ENCODE results near the gene ATP8A2. TPM values are rescaled to one million over a fixed set of nuclear protein-coding genes. Genes with fewer than 3 reads are reported as not detected.

ATP8A2 gene
- total RNA-seq, 2 donors from 2014 or later: 0.67 to 0.74 TPM

DNA sequence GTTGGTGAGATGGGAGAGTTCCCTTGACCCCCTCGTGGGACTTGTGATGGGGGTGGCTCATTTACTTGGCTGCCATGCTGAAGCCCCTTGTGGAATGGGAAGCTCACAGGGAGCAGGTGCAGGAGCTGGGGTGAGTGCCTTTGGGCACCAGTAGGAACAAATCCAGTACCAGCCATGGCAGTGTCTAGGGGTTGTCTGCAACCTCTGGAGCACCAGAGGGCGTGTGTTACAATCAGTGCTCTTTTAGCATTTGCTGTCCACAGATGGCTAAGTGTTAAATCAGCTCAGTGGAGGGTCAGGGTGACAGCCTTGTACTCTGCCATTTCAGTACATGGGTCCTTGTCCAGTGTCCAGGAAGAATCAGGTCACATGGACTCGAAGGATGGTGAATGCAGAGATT, 75.6 kb downstream of the ATP8A2 start:
- Mint-ChIP-seq H3K9me3 (no peaks in the 10 kb centered on the region), H3K27me3 (ENCODE audit: low read depth) (peaks cover 37% of the 10 kb centered on the region), H3K4me1 (ENCODE audit: low read depth) (no peaks in the 10 kb centered on the region), H3K36me3 (ENCODE audit: insufficient read depth in 2 of 2) (no peaks in the 10 kb centered on the region), H3K4me3 (no peak overlapping the region), H3K27ac (no peak overlapping the region)
- DNase-seq (no peak), ATAC-seq (replicated peaks in 1 of 2) (no peak)

DNA sequence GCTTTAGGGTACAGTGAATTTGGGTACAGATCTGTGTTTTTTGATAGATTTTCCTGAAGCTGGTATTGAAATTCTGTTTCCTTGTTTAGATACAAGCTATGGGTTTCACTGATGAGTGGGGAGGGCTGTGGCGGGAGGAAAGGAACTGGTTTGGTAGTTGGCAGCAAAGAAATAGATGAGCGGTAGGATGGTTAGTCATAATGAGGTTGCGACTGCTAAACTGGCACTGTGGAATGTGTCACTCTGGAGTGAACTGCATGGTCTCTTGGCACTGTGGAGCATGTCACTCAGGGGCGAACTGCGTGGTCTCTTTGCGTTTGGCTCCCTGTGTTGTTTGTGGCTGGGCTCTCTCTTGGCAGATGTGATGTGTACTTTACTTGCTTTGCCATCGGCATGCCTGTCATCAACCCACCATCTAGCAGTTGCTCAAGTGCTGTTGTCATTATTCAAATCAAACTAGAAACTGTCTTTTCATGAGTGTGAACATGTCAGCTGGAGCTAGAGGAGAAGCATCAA, 82.1 kb downstream of the ATP8A2 start:
- H3K4me3 Mint-ChIP-seq: no peak overlapping the region
- H3K27me3 Mint-ChIP-seq (ENCODE audit: low read depth): peaks cover 29% of the 10 kb centered on the region
- ATAC-seq (replicated peaks in 1 of 2) (no peak), DNase-seq (no peak)
- H3K36me3 Mint-ChIP-seq (ENCODE audit: insufficient read depth in 2 of 2): no peaks in the 10 kb centered on the region
- no peak overlapping the region for H3K27ac Mint-ChIP-seq
- no peaks in the 10 kb centered on the region for H3K4me1 Mint-ChIP-seq (ENCODE audit: low read depth)
- no peaks in the 10 kb centered on the region for H3K9me3 Mint-ChIP-seq

DNA sequence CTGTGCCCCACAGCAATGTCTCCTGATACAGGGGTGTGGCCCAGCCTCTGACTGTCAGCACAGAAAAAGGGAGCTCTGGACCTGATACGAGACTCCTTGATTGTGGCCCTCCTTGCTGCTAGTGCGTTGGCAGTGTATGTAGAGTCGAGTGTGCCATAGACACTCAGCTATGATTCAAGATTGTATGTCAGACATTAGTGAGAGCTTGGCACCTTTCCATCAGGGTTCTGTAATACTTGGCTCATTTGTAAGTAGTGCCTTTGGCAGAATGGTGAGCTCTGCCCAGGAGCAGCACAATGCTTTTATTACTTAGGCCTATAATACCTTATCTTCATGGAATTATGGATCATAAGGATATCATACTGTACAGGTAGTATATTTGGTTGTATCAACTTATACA, 83.4 kb downstream of the ATP8A2 start:
- peaks cover 3% of the 10 kb centered on the region in 2 donors for H3K9me3 Mint-ChIP-seq
- no peaks in the 10 kb centered on the region for H3K4me1 Mint-ChIP-seq (ENCODE audit: low read depth)
- ATAC-seq (replicated peaks in 1 of 2) (no peak), DNase-seq (no peak)
- H3K36me3 Mint-ChIP-seq (ENCODE audit: insufficient read depth in 2 of 2): no peaks in the 10 kb centered on the region
- H3K27me3 Mint-ChIP-seq (ENCODE audit: low read depth): peaks cover 31% of the 10 kb centered on the region
- H3K4me3 Mint-ChIP-seq: no peak overlapping the region
- H3K27ac Mint-ChIP-seq: no peak overlapping the region

- Mint-ChIP-seq H3K27ac (no peak overlapping the region), H3K9me3 (peaks cover 3% of the 10 kb centered on the region in 2 donors), H3K36me3 (ENCODE audit: insufficient read depth in 2 of 2) (no peaks in the 10 kb centered on the region), H3K27me3 (ENCODE audit: low read depth) (peaks cover 32% of the 10 kb centered on the region), H3K4me1 (ENCODE audit: low read depth) (no peaks in the 10 kb centered on the region), H3K4me3 (no peak overlapping the region)
- ATAC-seq (replicated peaks in 1 of 2) (no peak), DNase-seq (no peak)
Observed at GRCh38 chr13:25457566-25457965, 85.8 kb downstream of the ATP8A2 start.

- peaks cover 3% of the 10 kb centered on the region in 2 donors for H3K9me3 Mint-ChIP-seq
- no peak overlapping the region for H3K27ac Mint-ChIP-seq
- ATAC-seq (replicated peaks in 1 of 2): no peak
- no peak for DNase-seq
- H3K4me1 Mint-ChIP-seq (ENCODE audit: low read depth): peaks cover 6% of the 10 kb centered on the region
- H3K4me3 Mint-ChIP-seq: no peak overlapping the region
- H3K27me3 Mint-ChIP-seq (ENCODE audit: low read depth): peaks cover 51% of the 10 kb centered on the region
- H3K36me3 Mint-ChIP-seq (ENCODE audit: insufficient read depth in 2 of 2): no peaks in the 10 kb centered on the region
Observed at GRCh38 chr13:25462301-25463125, 90.7 kb downstream of the ATP8A2 start.

DNA sequence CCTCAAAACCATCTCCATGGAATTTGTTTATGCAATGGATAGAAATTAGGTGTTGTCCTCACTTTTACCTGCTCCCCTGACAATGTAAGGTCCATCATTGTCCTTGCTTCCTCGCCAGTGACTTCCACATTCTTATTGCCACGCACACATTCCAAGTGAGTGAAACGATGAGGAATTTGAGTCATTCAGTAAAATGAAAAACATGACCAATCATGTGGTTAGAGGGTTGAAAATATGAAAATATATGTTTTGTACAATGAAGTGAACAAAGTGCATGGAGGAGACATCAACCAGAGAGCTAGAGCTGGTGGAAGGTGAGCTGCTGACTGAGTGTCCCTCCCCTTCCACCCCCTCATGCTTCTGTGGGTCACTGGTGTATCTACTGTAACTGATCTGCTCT, 91.7 kb downstream of the ATP8A2 start:
- Mint-ChIP-seq H3K4me3 (no peak overlapping the region), H3K36me3 (ENCODE audit: insufficient read depth in 2 of 2) (no peaks in the 10 kb centered on the region), H3K27me3 (ENCODE audit: low read depth) (peaks cover 56% of the 10 kb centered on the region), H3K9me3 (peaks cover 3% of the 10 kb centered on the region in 2 donors), H3K4me1 (ENCODE audit: low read depth) (peaks cover 6% of the 10 kb centered on the region), H3K27ac (no peak overlapping the region)
- no peak for ATAC-seq (replicated peaks in 1 of 2)
- DNase-seq: no peak

DNA sequence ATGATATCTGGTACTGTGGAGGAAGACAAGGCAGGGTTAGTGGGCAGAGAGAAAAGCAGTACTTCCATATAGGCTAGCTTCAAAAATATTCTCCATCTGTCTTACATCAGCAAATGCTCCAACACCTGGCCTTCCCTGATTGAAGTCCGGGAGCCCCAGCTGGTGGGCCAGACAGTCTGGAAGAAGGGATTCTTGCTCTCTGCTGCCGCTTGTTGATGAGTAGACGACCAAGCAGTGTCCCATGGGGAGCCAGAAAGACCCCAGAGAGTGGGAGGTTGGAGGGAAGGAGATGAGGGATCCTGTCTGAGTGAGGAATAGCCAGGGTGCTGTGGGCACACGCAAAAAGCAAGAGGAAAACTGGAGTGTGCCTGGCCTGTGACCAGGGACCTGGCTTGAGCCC, 95.1 kb downstream of the ATP8A2 start:
- DNase-seq: no peak
- Mint-ChIP-seq H3K4me3 (no peak overlapping the region), H3K36me3 (ENCODE audit: insufficient read depth in 2 of 2) (peaks cover 0 to 1% of the 10 kb centered on the region in 2 donors), H3K4me1 (ENCODE audit: low read depth) (peaks cover 11% of the 10 kb centered on the region), H3K27me3 (ENCODE audit: low read depth) (peaks cover 64% of the 10 kb centered on the region), H3K9me3 (no peaks in the 10 kb centered on the region), H3K27ac (no peak overlapping the region)
- ATAC-seq (replicated peaks in 1 of 2): no peak

- Mint-ChIP-seq H3K4me1 (ENCODE audit: low read depth) (peaks cover 9% of the 10 kb centered on the region), H3K9me3 (no peaks in the 10 kb centered on the region), H3K4me3 (peak overlapping the region; percentile 66 to 74), H3K27me3 (ENCODE audit: low read depth) (peaks cover 58% of the 10 kb centered on the region), H3K27ac (no peak overlapping the region), H3K36me3 (ENCODE audit: insufficient read depth in 2 of 2) (peaks cover 0 to 1% of the 10 kb centered on the region in 2 donors)
- peak; percentile 43 to 55 for ATAC-seq (replicated peaks in 1 of 2)
- peak; percentile 6 to 9 for DNase-seq
Observed at GRCh38 chr13:25468325-25469168, 96.8 kb downstream of the ATP8A2 start.

GRCh38 chr13:25469169-25469525, 97.4 kb downstream of the ATP8A2 start:
- peaks cover 0 to 1% of the 10 kb centered on the region in 2 donors for H3K36me3 Mint-ChIP-seq (ENCODE audit: insufficient read depth in 2 of 2)
- DNase-seq (no peak), ATAC-seq (replicated peaks in 1 of 2) (no peak)
- H3K27ac Mint-ChIP-seq: no peak overlapping the region
- H3K4me1 Mint-ChIP-seq (ENCODE audit: low read depth): peaks cover 5% of the 10 kb centered on the region
- H3K27me3 Mint-ChIP-seq (ENCODE audit: low read depth): peaks cover 52% of the 10 kb centered on the region
- H3K4me3 Mint-ChIP-seq: peak overlapping the region; percentile 66 to 68
- H3K9me3 Mint-ChIP-seq: no peaks in the 10 kb centered on the region

GRCh38 chr13:25473864-25474263, 102.1 kb downstream of the ATP8A2 start:
- H3K27ac Mint-ChIP-seq: no peak overlapping the region
- H3K36me3 Mint-ChIP-seq (ENCODE audit: insufficient read depth in 2 of 2): peaks cover 0 to 1% of the 10 kb centered on the region in 2 donors
- DNase-seq: no peak
- H3K4me1 Mint-ChIP-seq (ENCODE audit: low read depth): peaks cover 5% of the 10 kb centered on the region
- ATAC-seq (replicated peaks in 1 of 2): no peak
- H3K4me3 Mint-ChIP-seq: no peak overlapping the region
- peaks cover 34% of the 10 kb centered on the region for H3K27me3 Mint-ChIP-seq (ENCODE audit: low read depth)
- no peaks in the 10 kb centered on the region for H3K9me3 Mint-ChIP-seq

GRCh38 chr13:25478186-25478585, 106.4 kb downstream of the ATP8A2 start:
- Mint-ChIP-seq H3K9me3 (peaks cover 2 to 4% of the 10 kb centered on the region in 2 donors), H3K4me1 (ENCODE audit: low read depth) (no peaks in the 10 kb centered on the region), H3K36me3 (ENCODE audit: insufficient read depth in 2 of 2) (peaks cover 1 to 2% of the 10 kb centered on the region in 2 donors), H3K27me3 (ENCODE audit: low read depth) (peaks cover 18% of the 10 kb centered on the region), H3K4me3 (no peak overlapping the region), H3K27ac (no peak overlapping the region)
- DNase-seq (no peak), ATAC-seq (replicated peaks in 1 of 2) (no peak)

DNA sequence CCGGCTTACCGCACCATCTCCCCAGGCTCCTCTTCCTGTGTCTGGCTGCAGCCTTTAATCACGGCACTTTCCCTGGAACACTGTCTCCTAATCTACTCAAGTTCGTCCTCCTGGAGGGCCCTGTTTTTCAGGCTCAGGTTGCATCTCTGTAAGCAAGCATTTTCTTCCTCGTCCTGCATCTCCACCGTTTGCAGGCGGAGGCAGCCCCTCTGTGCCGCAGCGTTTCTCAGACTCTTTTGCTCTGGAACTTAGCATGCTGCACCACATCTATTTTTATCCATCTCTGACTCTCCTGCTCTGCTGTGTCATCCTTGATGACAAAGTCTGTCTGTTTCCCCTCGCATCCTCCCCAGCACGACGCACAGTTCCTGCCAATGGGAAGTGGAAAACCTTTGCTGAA, 117.5 kb downstream of the ATP8A2 start:
- ATAC-seq (replicated peaks in 1 of 2) (no peak), DNase-seq (no peak)
- Mint-ChIP-seq H3K27me3 (ENCODE audit: low read depth) (peaks cover 22% of the 10 kb centered on the region), H3K4me1 (ENCODE audit: low read depth) (no peaks in the 10 kb centered on the region), H3K36me3 (ENCODE audit: insufficient read depth in 2 of 2) (no peaks in the 10 kb centered on the region), H3K9me3 (no peaks in the 10 kb centered on the region), H3K27ac (no peak overlapping the region), H3K4me3 (no peak overlapping the region)

DNA sequence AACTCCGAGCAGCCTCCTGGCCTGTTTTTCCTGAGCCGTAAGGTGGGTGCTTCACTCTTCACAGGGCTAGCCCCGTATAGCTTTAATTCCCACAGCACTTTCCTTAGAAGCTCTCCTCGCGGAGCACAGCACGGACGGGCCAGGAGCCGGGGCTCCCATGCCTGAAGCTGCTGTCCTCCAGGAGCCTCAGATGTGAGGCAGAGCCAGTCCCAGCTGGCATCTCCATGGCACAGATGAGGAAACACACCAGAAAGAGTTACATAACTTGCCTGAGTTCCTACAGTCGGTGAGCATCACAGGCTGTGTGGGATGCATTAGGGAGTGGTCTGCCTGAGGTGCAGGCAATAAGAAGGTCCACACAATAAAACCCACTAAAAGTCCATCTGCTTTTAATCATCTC, 118.5 kb downstream of the ATP8A2 start:
- H3K4me1 Mint-ChIP-seq (ENCODE audit: low read depth): no peaks in the 10 kb centered on the region
- no peaks in the 10 kb centered on the region for H3K9me3 Mint-ChIP-seq
- no peak overlapping the region for H3K4me3 Mint-ChIP-seq
- DNase-seq (no peak), ATAC-seq (replicated peaks in 1 of 2) (no peak)
- peaks cover 23% of the 10 kb centered on the region for H3K27me3 Mint-ChIP-seq (ENCODE audit: low read depth)
- H3K36me3 Mint-ChIP-seq (ENCODE audit: insufficient read depth in 2 of 2): no peaks in the 10 kb centered on the region
- H3K27ac Mint-ChIP-seq: no peak overlapping the region
